ENCODE results near the gene TBC1D30. TPM values are rescaled to one million over a fixed set of nuclear protein-coding genes. Genes with fewer than 3 reads are reported as not detected.

TBC1D30 gene
- total RNA-seq, 1 experiment from 2014 or later, result 2.0 TPM

- CTCF ChIA-PET, result no interaction called here
- intact Hi-C loops (cut with micrococcal nuclease; ENCODE audit: unreplicated experiment), result no loop called here
These were observed 86.6 kb downstream of the TBC1D30 start for GRCh38 chr12:64911081-64911480.

GRCh38 chr12:64911912-64912311, 87.5 kb downstream of the TBC1D30 start:
- intact Hi-C loops (cut with micrococcal nuclease; ENCODE audit: unreplicated experiment), result no loop called here
- Histone ChIP-seq H3K27me3 (replicated peaks; ENCODE audit: insufficient read depth, low read depth, low read length, poor library complexity) (peaks cover 49% of the 10 kb centered on the region), H3K4me3 (ENCODE audit: low read depth, low read length, poor library complexity, severe bottlenecking) (no peak overlapping the region), H3K4me1 (ENCODE audit: insufficient read depth, low read length, poor library complexity, severe bottlenecking) (no peaks in the 10 kb centered on the region), H3K36me3 (ENCODE audit: insufficient read depth, low read length, poor library complexity, severe bottlenecking) (no peaks in the 10 kb centered on the region), H3K9me3 (ENCODE audit: low read depth, low read length, poor library complexity, severe bottlenecking) (no peaks in the 10 kb centered on the region), H3K27ac (ENCODE audit: low read depth, low read length, poor library complexity, severe bottlenecking) (no peak overlapping the region)
- no TSS peak for BruUV-seq (replicated peaks)
- ChIA-PET POLR2A (ENCODE audit: low non-redundant PET) (no interaction called here), CTCF (no interaction called here)
- no peak for DNase-seq (ENCODE audit: low spot score)
- no peak for TF ChIP-seq EZH2 (IDR thresholded peaks at IDR 0.05; ENCODE audit: borderline replicate concordance, low read depth, low read length, poor library complexity, severe bottlenecking)
- TF ChIP-seq CTCF (conservative IDR thresholded peaks at IDR 0.05; ENCODE audit: low read depth, low read length), result no peak

More at GRCh38 chr12:64911081-64911480, 86.6 kb downstream of the TBC1D30 start:
- no peaks in the 10 kb centered on the region for H3K36me3 ChIP-seq (ENCODE audit: insufficient read depth, low read length, poor library complexity, severe bottlenecking)
- no TSS peak for BruUV-seq (replicated peaks)
- peaks cover 43% of the 10 kb centered on the region for H3K27me3 ChIP-seq (replicated peaks; ENCODE audit: insufficient read depth, low read depth, low read length, poor library complexity)
- H3K4me1 ChIP-seq (ENCODE audit: insufficient read depth, low read length, poor library complexity, severe bottlenecking), result no peaks in the 10 kb centered on the region
- H3K4me3 ChIP-seq (ENCODE audit: low read depth, low read length, poor library complexity, severe bottlenecking), result no peak overlapping the region
- H3K27ac ChIP-seq (ENCODE audit: low read depth, low read length, poor library complexity, severe bottlenecking), result no peak overlapping the region
- POLR2A ChIA-PET (ENCODE audit: low non-redundant PET), result no interaction called here
- DNase-seq (ENCODE audit: low spot score), result no peak
- TF ChIP-seq EZH2 (IDR thresholded peaks at IDR 0.05; ENCODE audit: borderline replicate concordance, low read depth, low read length, poor library complexity, severe bottlenecking) (no peak), CTCF (conservative IDR thresholded peaks at IDR 0.05; ENCODE audit: low read depth, low read length) (no peak)
- no peaks in the 10 kb centered on the region for H3K9me3 ChIP-seq (ENCODE audit: low read depth, low read length, poor library complexity, severe bottlenecking)

GRCh38 chr12:64912516-64913255, 88.2 kb downstream of the TBC1D30 start:
- H3K4me1 ChIP-seq (ENCODE audit: insufficient read depth, low read length, poor library complexity, severe bottlenecking), result no peaks in the 10 kb centered on the region
- no peak for DNase-seq (ENCODE audit: low spot score)
- H3K36me3 ChIP-seq (ENCODE audit: insufficient read depth, low read length, poor library complexity, severe bottlenecking), result no peaks in the 10 kb centered on the region
- intact Hi-C loops (cut with micrococcal nuclease; ENCODE audit: unreplicated experiment), result no loop called here
- no peak overlapping the region for H3K4me3 ChIP-seq (ENCODE audit: low read depth, low read length, poor library complexity, severe bottlenecking)
- BruUV-seq (replicated peaks), result no TSS peak
- no peak overlapping the region for H3K27ac ChIP-seq (ENCODE audit: low read depth, low read length, poor library complexity, severe bottlenecking)
- H3K27me3 ChIP-seq (replicated peaks; ENCODE audit: insufficient read depth, low read depth, low read length, poor library complexity), result peaks cover 51% of the 10 kb centered on the region
- POLR2A ChIA-PET (ENCODE audit: low non-redundant PET), result no interaction called here
- H3K9me3 ChIP-seq (ENCODE audit: low read depth, low read length, poor library complexity, severe bottlenecking), result no peaks in the 10 kb centered on the region
- CTCF ChIA-PET, result no interaction called here
- TF ChIP-seq CTCF (conservative IDR thresholded peaks at IDR 0.05; ENCODE audit: low read depth, low read length), result no peak
- TF ChIP-seq EZH2 (IDR thresholded peaks at IDR 0.05; ENCODE audit: borderline replicate concordance, low read depth, low read length, poor library complexity, severe bottlenecking), result no peak
